ENCODE data around the gene ZNF697.

Gene ZNF697

GRCh38 chr1:119651133-119651532 is 3.1 kb upstream of the ZNF697 start:
- no peak overlapping the region for H3K4me3 Mint-ChIP-seq
- no peak overlapping the region for H3K27ac Mint-ChIP-seq
- H3K9me3 Mint-ChIP-seq: no peaks in the 10 kb centered on the region
- no peaks in the 10 kb centered on the region for H3K36me3 Mint-ChIP-seq
- H3K27me3 Mint-ChIP-seq: peaks cover 59% of the 10 kb centered on the region
- H3K4me1 Mint-ChIP-seq: peaks cover 5% of the 10 kb centered on the region

GRCh38 chr1:119648620-119649004 is 546 bp upstream of the ZNF697 start:
- Mint-ChIP-seq H3K9me3 (no peaks in the 10 kb centered on the region), H3K27ac (no peak overlapping the region), H3K4me1 (peaks cover 6% of the 10 kb centered on the region), H3K27me3 (peaks cover 63% of the 10 kb centered on the region), H3K4me3 (peak overlapping the region; percentile 58), H3K36me3 (no peaks in the 10 kb centered on the region)

- no peak overlapping the region for H3K27ac Mint-ChIP-seq
- peak overlapping the region; percentile 60 for H3K4me3 Mint-ChIP-seq
These were observed 785 bp downstream of the ZNF697 start for GRCh38 chr1:119647228-119647733.

GRCh38 chr1:119646521-119647227 is 1.4 kb downstream of the ZNF697 start:
- Mint-ChIP-seq H3K4me3 (peak overlapping the region; percentile 60), H3K4me1 (peaks cover 6% of the 10 kb centered on the region), H3K27me3 (peaks cover 62% of the 10 kb centered on the region), H3K27ac (no peak overlapping the region), H3K36me3 (no peaks in the 10 kb centered on the region), H3K9me3 (no peaks in the 10 kb centered on the region)

More at GRCh38 chr1:119647228-119647733, 785 bp downstream of the ZNF697 start:
- Mint-ChIP-seq H3K36me3 (no peaks in the 10 kb centered on the region), H3K9me3 (no peaks in the 10 kb centered on the region), H3K27me3 (peaks cover 61% of the 10 kb centered on the region), H3K4me1 (peaks cover 6% of the 10 kb centered on the region)

- no peaks in the 10 kb centered on the region for H3K36me3 Mint-ChIP-seq
- no peak overlapping the region for H3K27ac Mint-ChIP-seq
- peaks cover 19% of the 10 kb centered on the region for H3K27me3 Mint-ChIP-seq
- H3K9me3 Mint-ChIP-seq: no peaks in the 10 kb centered on the region
- H3K4me3 Mint-ChIP-seq: no peak overlapping the region
- no peaks in the 10 kb centered on the region for H3K4me1 Mint-ChIP-seq
These were observed 9.0 kb downstream of the ZNF697 start for GRCh38 chr1:119639109-119639508.

GRCh38 chr1:119637710-119638109 is 10.4 kb downstream of the ZNF697 start:
- H3K9me3 Mint-ChIP-seq: no peaks in the 10 kb centered on the region
- H3K4me1 Mint-ChIP-seq: no peaks in the 10 kb centered on the region
- no peaks in the 10 kb centered on the region for H3K36me3 Mint-ChIP-seq
- no peak overlapping the region for H3K27ac Mint-ChIP-seq
- H3K27me3 Mint-ChIP-seq: peaks cover 23% of the 10 kb centered on the region
- H3K4me3 Mint-ChIP-seq: no peak overlapping the region

- Mint-ChIP-seq H3K27me3 (peaks cover 21% of the 10 kb centered on the region), H3K36me3 (no peaks in the 10 kb centered on the region), H3K4me3 (no peak overlapping the region), H3K4me1 (no peaks in the 10 kb centered on the region), H3K27ac (no peak overlapping the region), H3K9me3 (no peaks in the 10 kb centered on the region)
These were observed 11.5 kb downstream of the ZNF697 start for GRCh38 chr1:119636491-119637089.

- no peaks in the 10 kb centered on the region for H3K9me3 Mint-ChIP-seq
- H3K4me3 Mint-ChIP-seq: no peak overlapping the region
These were observed 12.2 kb downstream of the ZNF697 start for GRCh38 chr1:119635811-119636390.

GRCh38 chr1:119634016-119634415 is 14.1 kb downstream of the ZNF697 start:
- no peaks in the 10 kb centered on the region for H3K36me3 Mint-ChIP-seq
- no peaks in the 10 kb centered on the region for H3K9me3 Mint-ChIP-seq
- H3K4me3 Mint-ChIP-seq: no peak overlapping the region
- H3K27ac Mint-ChIP-seq: no peak overlapping the region
- H3K27me3 Mint-ChIP-seq: peaks cover 40% of the 10 kb centered on the region
- no peaks in the 10 kb centered on the region for H3K4me1 Mint-ChIP-seq

More at GRCh38 chr1:119635811-119636390, 12.2 kb downstream of the ZNF697 start:
- Mint-ChIP-seq H3K4me1 (no peaks in the 10 kb centered on the region), H3K27me3 (peaks cover 26% of the 10 kb centered on the region), H3K27ac (no peak overlapping the region), H3K36me3 (no peaks in the 10 kb centered on the region)

GRCh38 chr1:119633575-119633974 is 14.5 kb downstream of the ZNF697 start:
- no peaks in the 10 kb centered on the region for H3K9me3 Mint-ChIP-seq
- no peak overlapping the region for H3K27ac Mint-ChIP-seq
- peaks cover 42% of the 10 kb centered on the region for H3K27me3 Mint-ChIP-seq

GRCh38 chr1:119632841-119633240 is 15.2 kb downstream of the ZNF697 start:
- Mint-ChIP-seq H3K36me3 (no peaks in the 10 kb centered on the region), H3K27ac (no peak overlapping the region), H3K4me1 (no peaks in the 10 kb centered on the region), H3K27me3 (peaks cover 46% of the 10 kb centered on the region), H3K9me3 (no peaks in the 10 kb centered on the region), H3K4me3 (no peak overlapping the region)

More at GRCh38 chr1:119633575-119633974, 14.5 kb downstream of the ZNF697 start:
- Mint-ChIP-seq H3K36me3 (no peaks in the 10 kb centered on the region), H3K4me3 (no peak overlapping the region), H3K4me1 (no peaks in the 10 kb centered on the region)

GRCh38 chr1:119632103-119632490 is 16.0 kb downstream of the ZNF697 start:
- H3K4me3 Mint-ChIP-seq: no peak overlapping the region
- no peaks in the 10 kb centered on the region for H3K9me3 Mint-ChIP-seq
- H3K36me3 Mint-ChIP-seq: no peaks in the 10 kb centered on the region
- no peak overlapping the region for H3K27ac Mint-ChIP-seq
- no peaks in the 10 kb centered on the region for H3K4me1 Mint-ChIP-seq
- peaks cover 48% of the 10 kb centered on the region for H3K27me3 Mint-ChIP-seq

GRCh38 chr1:119631433-119632102 is 16.5 kb downstream of the ZNF697 start:
- Mint-ChIP-seq H3K27ac (no peak overlapping the region), H3K27me3 (peaks cover 50% of the 10 kb centered on the region), H3K36me3 (no peaks in the 10 kb centered on the region), H3K4me3 (no peak overlapping the region), H3K4me1 (no peaks in the 10 kb centered on the region), H3K9me3 (no peaks in the 10 kb centered on the region)

- H3K27ac Mint-ChIP-seq: no peak overlapping the region
- H3K4me1 Mint-ChIP-seq: no peaks in the 10 kb centered on the region
- H3K4me3 Mint-ChIP-seq: no peak overlapping the region
- H3K36me3 Mint-ChIP-seq: no peaks in the 10 kb centered on the region
- H3K27me3 Mint-ChIP-seq: peaks cover 50% of the 10 kb centered on the region
- no peaks in the 10 kb centered on the region for H3K9me3 Mint-ChIP-seq
These were observed 17.0 kb downstream of the ZNF697 start for GRCh38 chr1:119631086-119631432.

- Mint-ChIP-seq H3K4me1 (no peaks in the 10 kb centered on the region), H3K27ac (no peak overlapping the region), H3K4me3 (no peak overlapping the region), H3K36me3 (no peaks in the 10 kb centered on the region), H3K9me3 (no peaks in the 10 kb centered on the region), H3K27me3 (peaks cover 28% of the 10 kb centered on the region)
These were observed 21.2 kb downstream of the ZNF697 start for GRCh38 chr1:119626841-119627240.

Measured in activated naive CD4-positive, alpha-beta T cell treated with anti-CD3 and anti-CD28 coated beads, Interleukin-2, amount 50 U/mL, for 24 hours (primary cell).